ENCODE measurements around the gene PKD1L1. TPM values are rescaled to one million over a fixed set of nuclear protein-coding genes. Genes with fewer than 3 reads are reported as not detected.

The PKD1L1 gene
- polyA plus RNA-seq, 1 donor (not counting 4 experiments of a cell fraction or from before 2014, with no cell fraction given) = 0.04 TPM

DNA sequence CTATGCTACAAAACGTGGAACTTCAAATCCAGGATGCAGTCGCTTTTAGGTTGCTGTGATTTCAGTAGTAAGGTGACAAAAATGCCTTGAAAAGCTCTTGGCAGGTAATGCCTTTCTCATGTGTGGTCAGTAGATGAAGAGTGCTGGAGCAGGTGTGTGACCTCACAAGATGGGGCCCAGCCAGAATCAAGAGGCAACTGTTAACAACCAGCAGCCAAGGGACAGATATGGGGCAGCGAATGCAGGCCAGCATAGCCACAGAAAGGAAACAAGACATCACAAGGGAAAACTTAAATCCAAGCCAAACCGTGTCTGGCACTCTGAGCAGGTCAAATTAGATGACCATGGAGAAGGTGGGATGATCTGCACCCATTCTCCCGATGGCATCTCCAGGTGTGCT, 18.9 kb upstream of the PKD1L1 start:
- Histone ChIP-seq H3K4me3 (ENCODE audit: control insufficient read depth in 2 of 3, extremely low read depth in 1 of 3, insufficient read depth in 2 of 3, low read depth in 1 of 3, low read length in 3 of 3) (no peak overlapping the region), H3K9me1 (ENCODE audit: control insufficient read depth, extremely low read depth, insufficient read depth, low read length) (no peaks in the 10 kb centered on the region), H3K27me3 (ENCODE audit: control insufficient read depth, extremely low read depth, insufficient read depth, low read length) (no peaks in the 10 kb centered on the region), H3K79me2 (ENCODE audit: control insufficient read depth, insufficient read depth, low read length) (no peaks in the 10 kb centered on the region), H2AFZ (ENCODE audit: control insufficient read depth, low read length) (no peak overlapping the region), H3K27ac (ENCODE audit: control insufficient read depth, insufficient read depth, low read length) (no peak overlapping the region), H3K9ac (ENCODE audit: control insufficient read depth, extremely low read depth, insufficient read depth, low read length) (no peak overlapping the region), H3K4me2 (ENCODE audit: control insufficient read depth, extremely low read depth, insufficient read depth, low read depth, low read length) (no peak overlapping the region), H3K4me1 (ENCODE audit: control insufficient read depth, extremely low read depth, insufficient read depth, low read length) (no peaks in the 10 kb centered on the region), H3K9me3 (ENCODE audit: control insufficient read depth, low read depth, low read length) (no peaks in the 10 kb centered on the region), H3K36me3 (ENCODE audit: control insufficient read depth in 2 of 2, extremely low read depth in 1 of 2, insufficient read depth in 2 of 2, low read length in 2 of 2) (peaks cover 38 to 44% of the 10 kb centered on the region in 2 experiments), H4K20me1 (ENCODE audit: control insufficient read depth, extremely low read depth, insufficient read depth, low read length) (no peaks in the 10 kb centered on the region)
- dilution Hi-C loops (cut with MboI; ENCODE audit: extremely low pct_ligation_motif_present, low sequenced_read_pairs) = no loop called here
- FAIRE-seq (no peak), DNase-seq (ENCODE audit: low read depth, low spot score) (no peak)
- TF ChIP-seq EZH2 (IDR thresholded peaks at IDR 0.05; ENCODE audit: low read length) (no peak), CTCF (optimal IDR thresholded peaks at IDR 0.05 in 1 of 3, IDR thresholded peaks at IDR 0.05 in 1 of 3, conservative IDR thresholded peaks at IDR 0.05 in 1 of 3; ENCODE audit: extremely low read depth in 1 of 3, insufficient read depth in 2 of 3, low read length in 3 of 3) (no peak)

GRCh38 chr7:47965456-47965855, 17.2 kb upstream of the PKD1L1 start:
- Histone ChIP-seq H3K4me2 (ENCODE audit: control insufficient read depth, extremely low read depth, insufficient read depth, low read depth, low read length) (no peak overlapping the region), H2AFZ (ENCODE audit: control insufficient read depth, low read length) (no peak overlapping the region), H3K79me2 (ENCODE audit: control insufficient read depth, insufficient read depth, low read length) (no peaks in the 10 kb centered on the region), H3K27me3 (ENCODE audit: control insufficient read depth, extremely low read depth, insufficient read depth, low read length) (no peaks in the 10 kb centered on the region), H3K9me3 (ENCODE audit: control insufficient read depth, low read depth, low read length) (no peaks in the 10 kb centered on the region), H3K36me3 (ENCODE audit: control insufficient read depth in 2 of 2, extremely low read depth in 1 of 2, insufficient read depth in 2 of 2, low read length in 2 of 2) (peaks cover 35 to 44% of the 10 kb centered on the region in 2 experiments), H3K9ac (ENCODE audit: control insufficient read depth, extremely low read depth, insufficient read depth, low read length) (no peak overlapping the region), H3K4me3 (ENCODE audit: control insufficient read depth in 2 of 3, extremely low read depth in 1 of 3, insufficient read depth in 2 of 3, low read depth in 1 of 3, low read length in 3 of 3) (no peak overlapping the region), H3K9me1 (ENCODE audit: control insufficient read depth, extremely low read depth, insufficient read depth, low read length) (no peaks in the 10 kb centered on the region), H3K4me1 (ENCODE audit: control insufficient read depth, extremely low read depth, insufficient read depth, low read length) (no peaks in the 10 kb centered on the region), H4K20me1 (ENCODE audit: control insufficient read depth, extremely low read depth, insufficient read depth, low read length) (no peaks in the 10 kb centered on the region), H3K27ac (ENCODE audit: control insufficient read depth, insufficient read depth, low read length) (no peak overlapping the region)
- dilution Hi-C loops (cut with MboI; ENCODE audit: extremely low pct_ligation_motif_present, low sequenced_read_pairs) = no loop called here
- TF ChIP-seq CTCF (optimal IDR thresholded peaks at IDR 0.05 in 1 of 3, IDR thresholded peaks at IDR 0.05 in 1 of 3, conservative IDR thresholded peaks at IDR 0.05 in 1 of 3; ENCODE audit: extremely low read depth in 1 of 3, insufficient read depth in 2 of 3, low read length in 3 of 3) (no peak), EZH2 (IDR thresholded peaks at IDR 0.05; ENCODE audit: low read length) (no peak)
- DNase-seq (ENCODE audit: low read depth, low spot score) (no peak), FAIRE-seq (no peak)
